IPS DF 6.9 (cell line): ENCODE results near the gene PGAP3.

Experiments used
- DNase-seq: peaks from one replicate; pipeline ENCODE4 v3.0.0-alpha.2; 2013; ENCODE audit warnings: low read depth, low spot score
- H3K27ac ChIP-seq: one replicate; pipeline ENCODE4 v1.5.1; 2013; ENCODE audit warnings: low read length, control low read depth
- H3K27me3 ChIP-seq: 2 replicates; pipeline ENCODE4 v1.6.1; 2013; ENCODE audit warnings: mild to moderate bottlenecking, low read length; ENCODE audit not compliant: control insufficient read depth, insufficient read depth
- H3K36me3 ChIP-seq: 2 replicates; pipeline ENCODE4 v1.6.1; 2013; ENCODE audit warnings: low read length; ENCODE audit not compliant: control insufficient read depth, insufficient read depth
- H3K4me1 ChIP-seq: 2 replicates; pipeline ENCODE4 v1.6.1; 2013; ENCODE audit warnings: low read length; ENCODE audit not compliant: control insufficient read depth, insufficient read depth
- H3K4me3 ChIP-seq: 2 replicates; pipeline ENCODE4 v1.5.1; 2013; ENCODE audit warnings: mild to moderate bottlenecking, low read length
- H3K9me3 ChIP-seq: 2 replicates; pipeline ENCODE4 v1.6.1; 2013; ENCODE audit warnings: low read length, inconsistent platforms; ENCODE audit not compliant: control insufficient read depth, insufficient read depth
- WGBS: extraction: QIAGEN DNeasy Blood & Tissue Kit; methylation state at CpG from one replicate; pipeline ENCODE4 v1.1.7; 2013; ENCODE audit warnings: mixed read lengths, missing lambda C conversion rate; ENCODE audit not compliant: insufficient read length, insufficient coverage; 5-methylcytosine and 5-hydroxymethylcytosine counted together

The PGAP3 gene

GRCh38 chr17:39694593-39694992 is 6.7 kb upstream of the PGAP3 start:
- WGBS, result no CpG with 5 or more reads among the region's 5 CpGs
- no peak for DNase-seq
- H3K36me3 ChIP-seq, result no peaks in the 10 kb centered on the region
- no peak overlapping the region for H3K27ac ChIP-seq
- no peak overlapping the region for H3K4me3 ChIP-seq
- H3K4me1 ChIP-seq, result peaks cover 15% of the 10 kb centered on the region
- H3K9me3 ChIP-seq, result no peaks in the 10 kb centered on the region
- H3K27me3 ChIP-seq, result no peaks in the 10 kb centered on the region

- Histone ChIP-seq H3K36me3 (peaks cover 7% of the 10 kb centered on the region; the same call in 1 of the 2 replicates), H3K9me3 (no peaks in the 10 kb centered on the region), H3K4me1 (no peaks in the 10 kb centered on the region), H3K27me3 (no peaks in the 10 kb centered on the region; the same call in 1 of the 2 replicates), H3K4me3 (peak overlapping the region; percentile 94; the same call in 1 of the 2 replicates), H3K27ac (peak overlapping the region; percentile 58)
- DNase-seq, result peak; percentile 64
- WGBS, result no CpG with 5 or more reads among the region's 3 CpGs
These were observed 1.1 kb upstream of the PGAP3 start for GRCh38 chr17:39688945-39689344.

GRCh38 chr17:39688475-39688835 is 598 bp upstream of the PGAP3 start:
- no CpG with 5 or more reads among the region's 6 CpGs for WGBS
- Histone ChIP-seq H3K4me3 (peak overlapping the region; percentile 94; the same call in 1 of the 2 replicates), H3K4me1 (no peaks in the 10 kb centered on the region), H3K9me3 (no peaks in the 10 kb centered on the region), H3K27ac (peak overlapping the region; percentile 58), H3K27me3 (no peaks in the 10 kb centered on the region; the same call in 1 of the 2 replicates), H3K36me3 (peaks cover 7% of the 10 kb centered on the region; the same call in 1 of the 2 replicates)
- DNase-seq, result no peak

- Histone ChIP-seq H3K4me1 (no peaks in the 10 kb centered on the region), H3K27me3 (no peaks in the 10 kb centered on the region; the same call in 1 of the 2 replicates), H3K27ac (no peak overlapping the region), H3K9me3 (no peaks in the 10 kb centered on the region), H3K36me3 (peaks cover 7% of the 10 kb centered on the region; the same call in 1 of the 2 replicates), H3K4me3 (no peak overlapping the region; the same call in 1 of the 2 replicates)
- WGBS, result no CpG with 5 or more reads among the region's 6 CpGs
- no peak for DNase-seq
These were observed 734 bp downstream of the PGAP3 start for GRCh38 chr17:39687101-39687545.

- no CpG with 5 or more reads among the region's 12 CpGs for WGBS
- DNase-seq, result no peak
- H3K4me1 ChIP-seq, result no peaks in the 10 kb centered on the region
These were observed 3.3 kb downstream of the PGAP3 start for GRCh38 chr17:39684369-39685192.

GRCh38 chr17:39683295-39683939 is 4.4 kb downstream of the PGAP3 start:
- Histone ChIP-seq H3K9me3 (no peaks in the 10 kb centered on the region), H3K4me3 (no peak overlapping the region), H3K36me3 (peaks cover 7% of the 10 kb centered on the region; the same call in 1 of the 2 replicates), H3K4me1 (no peaks in the 10 kb centered on the region), H3K27me3 (no peaks in the 10 kb centered on the region; the same call in 1 of the 2 replicates), H3K27ac (no peak overlapping the region)
- no CpG with 5 or more reads among the region's 9 CpGs for WGBS
- no peak for DNase-seq

More at GRCh38 chr17:39684369-39685192, 3.3 kb downstream of the PGAP3 start:
- Histone ChIP-seq H3K4me3 (no peak overlapping the region), H3K27ac (no peak overlapping the region), H3K9me3 (no peaks in the 10 kb centered on the region), H3K27me3 (no peaks in the 10 kb centered on the region; the same call in 1 of the 2 replicates), H3K36me3 (peaks cover 7% of the 10 kb centered on the region; the same call in 1 of the 2 replicates)

- Histone ChIP-seq H3K27ac (no peak overlapping the region), H3K36me3 (peaks cover 4% of the 10 kb centered on the region; the same call in 1 of the 2 replicates), H3K27me3 (no peaks in the 10 kb centered on the region), H3K9me3 (no peaks in the 10 kb centered on the region), H3K4me1 (no peaks in the 10 kb centered on the region), H3K4me3 (no peak overlapping the region)
- no CpG with 5 or more reads among the region's 12 CpGs for WGBS
- no peak for DNase-seq
These were observed 8.2 kb downstream of the PGAP3 start for GRCh38 chr17:39679521-39680192.

GRCh38 chr17:39678340-39679116 is 9.3 kb downstream of the PGAP3 start:
- no CpG with 5 or more reads among the region's 13 CpGs for WGBS
- H3K36me3 ChIP-seq, result no peaks in the 10 kb centered on the region
- no peaks in the 10 kb centered on the region for H3K4me1 ChIP-seq

GRCh38 chr17:39677542-39678339 is 10.1 kb downstream of the PGAP3 start:
- no CpG with 5 or more reads among the region's 13 CpGs for WGBS
- Histone ChIP-seq H3K4me3 (no peak overlapping the region), H3K27me3 (no peaks in the 10 kb centered on the region), H3K4me1 (no peaks in the 10 kb centered on the region), H3K27ac (no peak overlapping the region), H3K36me3 (no peaks in the 10 kb centered on the region), H3K9me3 (no peaks in the 10 kb centered on the region)
- DNase-seq, result no peak

More at GRCh38 chr17:39678340-39679116, 9.3 kb downstream of the PGAP3 start:
- no peaks in the 10 kb centered on the region for H3K27me3 ChIP-seq
- H3K27ac ChIP-seq, result no peak overlapping the region
- H3K9me3 ChIP-seq, result no peaks in the 10 kb centered on the region
- no peak overlapping the region for H3K4me3 ChIP-seq
- no peak for DNase-seq
